KMS-11 (cell line): Measurements from ENCODE around the gene PPP1R12C.

Source experiments
- H2AFZ ChIP-seq: fragments of 200-600 bp; sonication (generic); 2 replicates; pipeline ENCODE4 v1.6.1; 2016; ENCODE audit warnings: antibody characterized with exemption, mixed run types, low read depth
- H3K27ac ChIP-seq: fragments of 200-600 bp; sonication (generic); 2 replicates; pipeline ENCODE4 v1.6.1; 2016; ENCODE audit warnings: mild to moderate bottlenecking, mixed run types
- H3K27me3 ChIP-seq: fragments of 200-600 bp; sonication (generic); 2 replicates; pipeline ENCODE4 v1.6.1; 2017; ENCODE audit warnings: mild to moderate bottlenecking, low read depth, mixed run types, moderate library complexity; ENCODE audit not compliant: insufficient read depth
- H3K36me3 ChIP-seq: fragments of 200-600 bp; sonication (generic); 2 replicates; pipeline ENCODE4 v1.6.1; 2017; ENCODE audit warnings: mild to moderate bottlenecking, mixed run types; ENCODE audit not compliant: insufficient read depth
- H3K4me1 ChIP-seq: fragments of 200-600 bp; sonication (generic); 2 replicates; pipeline ENCODE4 v1.6.1; 2016; ENCODE audit warnings: mild to moderate bottlenecking, low read depth, mixed run types; ENCODE audit not compliant: poor library complexity, severe bottlenecking
- H3K4me2 ChIP-seq: fragments of 200-600 bp; sonication (generic); 2 replicates; pipeline ENCODE4 v1.7.0; 2016; ENCODE audit warnings: mild to moderate bottlenecking, mixed run types
- H3K4me3 ChIP-seq: fragments of 200-600 bp; sonication (generic); IDR thresholded peaks from 2 replicates; pipeline ENCODE4 v1.6.1; 2017; ENCODE audit warnings: low read depth, low read length, mixed read lengths; ENCODE audit not compliant: insufficient read depth
- H3K79me2 ChIP-seq: fragments of 200-600 bp; sonication (generic); 2 replicates; pipeline ENCODE4 v1.6.1; 2016; ENCODE audit warnings: low read depth, mixed run types; ENCODE audit not compliant: insufficient read depth
- H3K9ac ChIP-seq: fragments of 200-600 bp; sonication (generic); 2 replicates; pipeline ENCODE4 v1.6.1; 2016; ENCODE audit warnings: mild to moderate bottlenecking, mixed run types
- H4K20me1 ChIP-seq: fragments of 200-600 bp; sonication (generic); 2 replicates; pipeline ENCODE4 v1.6.1; 2016; ENCODE audit warnings: mild to moderate bottlenecking, mixed run types; ENCODE audit not compliant: insufficient read depth
- TF ChIP-seq, protein P1 (sequence below): fragments of 200-600 bp; sonication (generic); conservative IDR thresholded peaks from 2 replicates; pipeline ENCODE4 v1.6.1; 2017; ENCODE audit warnings: low read depth, mild to moderate bottlenecking, antibody characterized with exemption, low read length, moderate library complexity, mixed read lengths

The PPP1R12C gene

GRCh38 chr19:55095260-55096060 lies 22.0 kb downstream of the PPP1R12C start:
- Histone ChIP-seq H3K9ac (no peak overlapping the region), H3K79me2 (no peaks in the 10 kb centered on the region), H3K27ac (no peak overlapping the region), H3K36me3 (no peaks in the 10 kb centered on the region), H2AFZ (no peak overlapping the region), H3K4me1 (no peaks in the 10 kb centered on the region), H3K4me3 (no peak overlapping the region), H3K4me2 (no peak overlapping the region), H3K27me3 (no peaks in the 10 kb centered on the region), H4K20me1 (no peaks in the 10 kb centered on the region)
- TF ChIP-seq, protein P1, sequence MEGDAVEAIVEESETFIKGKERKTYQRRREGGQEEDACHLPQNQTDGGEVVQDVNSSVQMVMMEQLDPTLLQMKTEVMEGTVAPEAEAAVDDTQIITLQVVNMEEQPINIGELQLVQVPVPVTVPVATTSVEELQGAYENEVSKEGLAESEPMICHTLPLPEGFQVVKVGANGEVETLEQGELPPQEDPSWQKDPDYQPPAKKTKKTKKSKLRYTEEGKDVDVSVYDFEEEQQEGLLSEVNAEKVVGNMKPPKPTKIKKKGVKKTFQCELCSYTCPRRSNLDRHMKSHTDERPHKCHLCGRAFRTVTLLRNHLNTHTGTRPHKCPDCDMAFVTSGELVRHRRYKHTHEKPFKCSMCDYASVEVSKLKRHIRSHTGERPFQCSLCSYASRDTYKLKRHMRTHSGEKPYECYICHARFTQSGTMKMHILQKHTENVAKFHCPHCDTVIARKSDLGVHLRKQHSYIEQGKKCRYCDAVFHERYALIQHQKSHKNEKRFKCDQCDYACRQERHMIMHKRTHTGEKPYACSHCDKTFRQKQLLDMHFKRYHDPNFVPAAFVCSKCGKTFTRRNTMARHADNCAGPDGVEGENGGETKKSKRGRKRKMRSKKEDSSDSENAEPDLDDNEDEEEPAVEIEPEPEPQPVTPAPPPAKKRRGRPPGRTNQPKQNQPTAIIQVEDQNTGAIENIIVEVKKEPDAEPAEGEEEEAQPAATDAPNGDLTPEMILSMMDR: no peak

GRCh38 chr19:55094456-55095259 lies 22.8 kb downstream of the PPP1R12C start:
- H3K27me3 ChIP-seq: no peaks in the 10 kb centered on the region
- no peaks in the 10 kb centered on the region for H4K20me1 ChIP-seq
- H2AFZ ChIP-seq: no peak overlapping the region
- no peak overlapping the region for H3K9ac ChIP-seq
- H3K27ac ChIP-seq: no peak overlapping the region
- H3K4me3 ChIP-seq: no peak overlapping the region
- H3K4me2 ChIP-seq: no peak overlapping the region
- H3K79me2 ChIP-seq: no peaks in the 10 kb centered on the region
- no peaks in the 10 kb centered on the region for H3K4me1 ChIP-seq
- H3K36me3 ChIP-seq: no peaks in the 10 kb centered on the region
- TF ChIP-seq, protein P1: no peak

GRCh38 chr19:55092423-55093318 lies 24.8 kb downstream of the PPP1R12C start:
- H3K4me1 ChIP-seq: no peaks in the 10 kb centered on the region
- H3K9ac ChIP-seq: no peak overlapping the region

GRCh38 chr19:55091955-55092354 lies 25.5 kb downstream of the PPP1R12C start:
- Histone ChIP-seq H3K79me2 (no peaks in the 10 kb centered on the region), H3K27me3 (no peaks in the 10 kb centered on the region), H3K36me3 (no peaks in the 10 kb centered on the region), H3K27ac (no peak overlapping the region), H3K4me1 (no peaks in the 10 kb centered on the region), H2AFZ (no peak overlapping the region), H3K9ac (no peak overlapping the region), H3K4me2 (no peak overlapping the region), H4K20me1 (no peaks in the 10 kb centered on the region), H3K4me3 (no peak overlapping the region)
- TF ChIP-seq, protein P1: no peak

More at GRCh38 chr19:55092423-55093318, 24.8 kb downstream of the PPP1R12C start:
- H4K20me1 ChIP-seq: no peaks in the 10 kb centered on the region
- H3K79me2 ChIP-seq: no peaks in the 10 kb centered on the region
- no peak overlapping the region for H3K4me3 ChIP-seq
- TF ChIP-seq, protein P1: no peak
- H2AFZ ChIP-seq: no peak overlapping the region
- no peak overlapping the region for H3K4me2 ChIP-seq
- H3K27me3 ChIP-seq: no peaks in the 10 kb centered on the region
- no peaks in the 10 kb centered on the region for H3K36me3 ChIP-seq
- H3K27ac ChIP-seq: no peak overlapping the region
